Astrocyte of the spinal cord (primary cell): ENCODE data around the gene ACYP2.
A peak's percentile ranks its signal among the peaks of the same experiment; 100 is the strongest.

ENCODE experiments used
- DNase-seq: peaks from one replicate; pipeline ENCODE4 v3.0.0; 2011; ENCODE audit warnings: low read depth, low spot score
- H3K4me3 ChIP-seq: 2 replicates; pipeline ENCODE4 v1.5.1; 2011; ENCODE audit warnings: low read depth, mild to moderate bottlenecking, low read length, moderate library complexity
- CTCF ChIP-seq: IDR thresholded peaks from 2 replicates; pipeline ENCODE4 v1.5.1; 2012; ENCODE audit warnings: low read depth, mild to moderate bottlenecking, low read length, inconsistent platforms
- in situ Hi-C: cut with HindIII; loops from 2 replicates; pipeline ENCODE4 v1.10.0; 2017; ENCODE audit warnings: low sequenced_read_pairs

Gene ACYP2

DNA sequence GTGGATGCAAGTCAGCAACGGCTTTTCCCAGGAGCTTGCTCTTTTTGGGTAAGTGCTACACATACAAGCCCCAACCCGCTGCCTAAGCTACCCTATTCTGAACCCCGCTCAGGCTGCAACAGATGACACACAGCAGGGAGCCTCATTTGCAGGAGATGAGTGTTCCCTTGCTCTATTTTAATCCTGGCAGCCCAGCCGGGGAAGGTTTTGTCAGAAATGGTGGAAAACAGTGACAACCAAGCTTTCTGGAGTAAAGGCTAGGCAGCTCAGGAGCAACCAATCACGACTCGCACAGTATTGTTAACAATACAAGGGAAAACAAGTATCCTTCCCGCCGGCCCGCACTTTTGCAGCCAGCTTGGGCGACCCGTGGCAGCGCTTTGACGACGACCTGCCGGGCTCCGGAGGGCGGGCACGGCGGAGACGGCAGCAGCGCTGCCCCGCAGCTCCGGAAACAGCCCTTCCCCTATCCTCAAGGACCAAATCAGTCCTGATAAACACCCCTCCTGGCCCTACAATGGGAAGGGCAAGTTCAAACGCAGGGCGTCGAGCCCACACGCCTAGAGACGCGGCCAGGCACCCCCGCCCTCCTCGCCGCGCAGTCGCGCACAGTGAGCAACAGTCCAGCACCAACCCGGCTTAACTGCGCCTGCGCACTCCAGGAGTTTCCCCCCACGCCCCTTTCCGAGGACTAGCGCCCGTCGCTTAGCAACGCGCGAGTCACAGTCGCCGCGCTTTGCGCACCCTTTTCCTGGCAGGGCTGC lies 214.9 kb downstream of the ACYP2 start:
- no peak for TF ChIP-seq CTCF
- peak overlapping the region; percentile 55 for H3K4me3 ChIP-seq
- in situ Hi-C loops = no loop called here
- peak; percentile 94 for DNase-seq

DNA sequence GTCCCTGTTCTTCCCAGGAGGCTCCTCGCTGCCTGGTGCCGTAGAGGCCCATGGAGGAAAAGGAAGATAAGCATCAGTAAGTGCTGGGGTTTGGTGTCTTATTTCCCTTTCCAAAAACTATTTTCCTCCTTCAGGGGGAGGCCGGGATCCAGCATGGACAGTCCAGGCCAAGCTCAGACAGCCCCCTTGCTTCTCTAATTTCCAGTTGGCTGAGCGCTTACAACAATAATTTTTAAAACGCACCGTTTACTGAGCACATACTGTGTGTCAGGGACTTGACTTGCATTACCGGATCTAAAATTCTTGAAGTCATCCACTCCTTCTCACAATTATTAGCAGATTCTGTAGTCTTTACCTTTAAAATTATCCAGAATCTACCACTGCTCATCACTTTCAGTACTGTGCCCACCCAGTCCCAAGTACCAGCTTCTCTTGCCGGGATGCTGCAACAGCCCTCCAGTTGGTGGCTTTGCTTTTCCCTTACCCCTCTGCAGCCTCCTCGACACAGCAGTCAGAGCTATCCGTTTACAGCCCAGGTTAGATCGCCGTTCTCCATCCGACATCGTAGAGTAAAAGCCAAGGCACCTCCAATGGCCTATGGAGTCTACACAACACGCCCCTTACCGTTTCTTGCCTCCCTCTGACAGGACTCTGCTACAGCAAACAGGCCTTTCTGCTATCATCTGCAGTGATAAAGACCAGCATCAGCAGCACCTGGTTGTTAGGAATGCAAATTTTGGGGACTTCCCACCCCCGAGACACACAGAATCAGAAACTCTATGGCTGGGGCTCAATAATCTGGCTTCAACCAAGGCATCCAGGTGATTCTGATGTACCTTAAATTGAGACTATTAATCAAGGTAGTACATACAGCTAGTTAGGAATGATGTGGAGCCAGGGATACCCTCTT lies 215.8 kb downstream of the ACYP2 start:
- in situ Hi-C loops = no loop called here

DNA sequence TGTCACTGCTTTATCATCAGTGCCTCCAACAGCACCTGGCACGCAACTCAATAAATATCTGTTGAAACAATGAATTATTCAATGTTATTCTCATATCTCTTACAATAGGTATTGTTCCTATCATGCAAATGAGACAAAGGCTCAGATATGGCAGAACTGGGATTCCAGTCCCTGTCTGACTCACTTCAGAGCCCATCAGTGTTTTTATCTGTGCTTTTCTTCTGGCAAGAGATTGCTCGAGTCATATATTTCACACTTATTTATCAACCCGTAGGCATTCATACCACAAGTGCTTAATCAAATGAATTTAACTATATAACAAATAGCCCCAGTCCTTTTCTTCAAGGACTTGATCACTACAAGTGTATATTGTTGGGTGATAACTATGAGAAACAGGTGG lies 217.0 kb downstream of the ACYP2 start:
- H3K4me3 ChIP-seq = no peak overlapping the region
- in situ Hi-C loops = no loop called here
- DNase-seq = no peak
- TF ChIP-seq CTCF = no peak

More for the DNA sequence above, 215.8 kb downstream of the ACYP2 start:
- TF ChIP-seq CTCF = no peak
- DNase-seq = no peak
- peak overlapping the region; percentile 55 for H3K4me3 ChIP-seq

DNA sequence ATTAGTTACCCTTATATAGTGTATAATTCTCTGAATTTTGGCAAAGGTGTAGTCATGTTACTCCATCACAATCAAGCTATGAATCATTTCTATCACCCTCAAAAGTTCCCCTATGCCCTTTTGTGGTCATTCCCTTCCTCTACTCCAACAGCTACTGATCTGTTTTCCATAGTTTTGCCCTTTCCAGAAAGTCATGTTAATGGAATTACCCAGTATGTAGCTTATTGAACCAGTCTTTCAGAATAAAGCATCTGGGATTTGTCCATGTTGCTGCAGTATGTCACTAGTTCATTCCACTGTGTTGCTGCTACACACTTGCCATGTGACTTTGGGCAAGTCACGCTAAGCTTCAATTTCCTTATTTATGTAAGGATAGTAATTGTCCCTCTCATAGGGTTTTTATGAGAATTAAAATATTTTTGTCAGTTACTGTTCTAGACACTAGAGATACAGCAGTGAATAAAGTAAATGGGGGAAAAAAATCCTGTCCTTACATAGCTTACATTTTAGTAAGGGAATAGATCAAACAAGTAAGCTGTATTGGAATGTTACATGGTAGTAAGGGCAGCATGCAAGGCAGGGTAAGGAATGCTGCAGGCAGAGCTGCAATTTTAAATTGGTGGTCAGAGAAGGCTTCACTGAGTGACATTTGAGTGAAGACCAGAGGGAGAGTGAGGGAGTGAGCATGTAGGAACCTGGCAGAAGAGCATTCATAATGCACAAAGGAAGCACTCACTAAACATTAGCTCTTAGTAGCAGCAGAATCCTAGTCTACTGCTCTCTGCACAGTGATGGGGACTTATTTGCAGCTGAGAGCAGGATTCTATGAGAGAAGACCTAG lies 220.9 kb downstream of the ACYP2 start:
- in situ Hi-C loops = no loop called here
- peak; percentile 26 for DNase-seq
- no peak overlapping the region for H3K4me3 ChIP-seq
- TF ChIP-seq CTCF = no peak

GRCh38 chr2:54336977-54337255 lies 221.5 kb downstream of the ACYP2 start:
- H3K4me3 ChIP-seq = no peak overlapping the region
- no peak for TF ChIP-seq CTCF
- no peak for DNase-seq
- in situ Hi-C loops = no loop called here

DNA sequence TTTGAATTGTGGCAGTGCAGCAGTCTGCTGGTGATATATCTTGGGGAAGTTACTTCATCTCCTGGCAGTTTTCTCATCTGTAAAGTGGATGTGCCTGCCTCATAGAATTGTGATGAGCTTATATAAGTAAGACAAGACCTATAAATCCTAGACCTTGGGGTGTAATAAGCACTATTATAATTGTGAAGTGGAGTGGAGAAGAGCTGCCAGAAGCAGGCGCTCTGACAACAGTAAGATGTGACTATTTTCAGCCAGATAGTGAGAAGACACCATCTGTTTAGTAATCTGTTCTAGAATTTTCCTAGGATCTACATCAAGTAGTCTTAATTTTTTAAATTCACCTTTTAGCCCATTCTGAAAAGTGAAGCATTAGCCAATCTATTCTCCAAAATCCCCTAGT lies 226.2 kb downstream of the ACYP2 start:
- in situ Hi-C loops = no loop called here
- no peak overlapping the region for H3K4me3 ChIP-seq
- peak; percentile 30 for TF ChIP-seq CTCF
- DNase-seq = no peak
